K562 (cell line): ENCODE results near the gene CCDC28B. TPM values are rescaled to one million over a fixed set of nuclear protein-coding genes. Genes with fewer than 3 reads are reported as not detected.

Source experiments
- ARHGAP35 ChIP-seq: fragments of 450-650 bp; IDR thresholded peaks from 2 replicates; pipeline ENCODE4 v1.6.1; 2018; ENCODE audit not compliant: partially characterized antibody
- BDP1 ChIP-seq: IDR thresholded peaks from 3 replicates; pipeline ENCODE4 v1.6.1; 2011; ENCODE audit not compliant: insufficient read length, insufficient read depth
- CAMTA2 ChIP-seq: fragments of 250-450 bp; sonication (Bioruptor Pico); conservative IDR thresholded peaks from 2 replicates; pipeline ENCODE4 v1.5.1; 2022
- CC2D1A ChIP-seq: fragments of 450-650 bp; IDR thresholded peaks from 2 replicates; pipeline ENCODE4 v1.6.1; 2017; ENCODE audit warnings: mild to moderate bottlenecking
- CHD1 ChIP-seq: fragments of 200-600 bp; sonication (generic); IDR thresholded peaks from one replicate; pipeline ENCODE4 v1.6.1; 2012; ENCODE audit warnings: mild to moderate bottlenecking, moderate library complexity, low read length, inconsistent platforms
- CHD4 ChIP-seq: fragments of 200-600 bp; sonication (generic); IDR thresholded peaks from 3 replicates; pipeline ENCODE4 v1.6.1; 2012; ENCODE audit warnings: low read depth, mild to moderate bottlenecking, mixed read lengths, low read length, inconsistent platforms; ENCODE audit not compliant: insufficient read depth, insufficient replicate concordance, poor library complexity, severe bottlenecking
- KLF16 ChIP-seq: IDR thresholded peaks from 2 replicates; pipeline ENCODE4 v1.6.1; 2016; ENCODE audit warnings: antibody characterized with exemption
- PHF21A ChIP-seq: fragments of 450-650 bp; IDR thresholded peaks from 2 replicates; pipeline ENCODE4 v1.6.1; 2017; ENCODE audit warnings: low read depth, borderline replicate concordance
- POLR2G ChIP-seq: fragments of 200-400 bp; formaldehyde crosslinking; IDR thresholded peaks from 2 replicates; pipeline ENCODE4 v1.6.1; 2017; ENCODE audit warnings: low read depth, mild to moderate bottlenecking, antibody characterized with exemption, low read length, moderate library complexity
- SMAD2 ChIP-seq: fragments of 150-350 bp; IDR thresholded peaks from 2 replicates; pipeline ENCODE4 v1.6.1; 2014; ENCODE audit warnings: low read depth, mild to moderate bottlenecking, low read length
- polyA plus RNA-seq, 8 experiments: library from polyadenylated mRNA; depleted of rRNA in 4 of 8; stranded (reverse) in 5 of 8; unstranded in 3 of 8; fragments of >200 nt; fragmentation: Nextera tagmentation in 2 of 8; fragmentation: Illumina TruSeq in 1 of 8; extraction: Ambion mirVana in 2 of 8; extraction: Trizol in 1 of 8; gene quantifications; 2 replicates each; pipeline versions ENCODE4 v1.2.1 to v1.2.3, GENCODE V29; 2011 to 2014; ENCODE audit warnings: inconsistent platforms in 1 of 8, missing spikeins in 1 of 8
- total RNA-seq, 7 experiments: library from RNA; depleted of rRNA in 6 of 7; stranded (reverse); fragments of >200 nt in 6 of 7; fragmentation: Illumina TruSeq in 2 of 7; extraction: Trizol in 2 of 7; gene quantifications; 2 replicates each; pipeline versions ENCODE4 v1.2.1 to v1.2.3, GENCODE V29; 2011 to 2021; ENCODE audit warnings: low replicate concordance in 1 of 7
- TF ChIP-seq, protein P1 (sequence below): fragments of 450-650 bp; IDR thresholded peaks from 2 replicates; pipeline ENCODE4 v1.7.1; 2018; ENCODE audit warnings: mild to moderate bottlenecking, low read depth; ENCODE audit not compliant: partially characterized antibody
- TF ChIP-seq, protein P2 (sequence below): sonication (generic); formaldehyde crosslinking; IDR thresholded peaks from 2 replicates; pipeline ENCODE4 v1.8.1; 2023; ENCODE audit warnings: mild to moderate bottlenecking, missing genetic modification reagents
- TF ChIP-seq, protein P3 (sequence below): fragments of 450-650 bp; IDR thresholded peaks from 2 replicates; pipeline ENCODE4 v1.6.1; 2016; ENCODE audit warnings: borderline replicate concordance
- TF ChIP-seq, protein P4 (sequence below): fragments of 450-650 bp; IDR thresholded peaks from 2 replicates; pipeline ENCODE4 v1.6.1; 2017; ENCODE audit warnings: antibody characterized with exemption, mild to moderate bottlenecking
- TF ChIP-seq, protein P5 (sequence below): fragments of 450-650 bp; formaldehyde crosslinking; conservative IDR thresholded peaks from 2 replicates; pipeline ENCODE4 v1.4.0; 2022; ENCODE audit warnings: mild to moderate bottlenecking, missing genetic modification characterization

CCDC28B gene
- total and polyA plus RNA-seq, 9 of the 15 experiments (the other 6 are each of a cell fraction or from before 2014, with no cell fraction given), result 5.7 to 54.5 (median 31.7) TPM

DNA sequence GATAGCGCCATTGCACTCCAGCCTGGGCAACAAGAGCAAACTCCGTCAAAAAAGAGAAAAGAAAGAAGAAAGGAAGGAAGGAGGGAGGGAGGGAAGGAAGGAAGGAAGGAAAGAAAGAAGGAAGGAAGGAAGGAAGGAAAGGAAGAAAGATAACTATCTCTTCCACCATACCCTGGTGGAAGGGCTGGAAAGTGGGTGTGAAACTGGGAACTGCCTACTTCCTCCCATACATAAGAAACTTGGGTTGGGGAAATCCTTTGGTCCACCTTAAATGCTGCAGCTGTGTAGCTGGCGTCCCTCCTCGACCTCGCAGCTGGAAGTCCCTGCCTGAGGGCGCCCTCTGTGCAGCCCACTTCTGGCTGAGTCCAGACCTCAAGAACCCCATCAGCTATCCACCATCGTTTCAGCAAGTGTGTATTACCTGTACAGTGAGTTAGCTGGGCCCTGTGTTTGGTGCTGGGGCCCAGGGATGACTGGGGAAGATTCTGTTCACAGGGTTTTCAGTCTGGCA, 42.0 kb downstream of the CCDC28B start (continued):
- TF ChIP-seq CHD4 (no peak), CHD1 (no peak), SMAD2 (no peak), ARHGAP35 (no peak), CAMTA2 (CRISPR knock-in tag) (no peak), CC2D1A (no peak), POLR2G (no peak), KLF16 (no peak), BDP1 (no peak), PHF21A (no peak)
- TF ChIP-seq, protein P1, sequence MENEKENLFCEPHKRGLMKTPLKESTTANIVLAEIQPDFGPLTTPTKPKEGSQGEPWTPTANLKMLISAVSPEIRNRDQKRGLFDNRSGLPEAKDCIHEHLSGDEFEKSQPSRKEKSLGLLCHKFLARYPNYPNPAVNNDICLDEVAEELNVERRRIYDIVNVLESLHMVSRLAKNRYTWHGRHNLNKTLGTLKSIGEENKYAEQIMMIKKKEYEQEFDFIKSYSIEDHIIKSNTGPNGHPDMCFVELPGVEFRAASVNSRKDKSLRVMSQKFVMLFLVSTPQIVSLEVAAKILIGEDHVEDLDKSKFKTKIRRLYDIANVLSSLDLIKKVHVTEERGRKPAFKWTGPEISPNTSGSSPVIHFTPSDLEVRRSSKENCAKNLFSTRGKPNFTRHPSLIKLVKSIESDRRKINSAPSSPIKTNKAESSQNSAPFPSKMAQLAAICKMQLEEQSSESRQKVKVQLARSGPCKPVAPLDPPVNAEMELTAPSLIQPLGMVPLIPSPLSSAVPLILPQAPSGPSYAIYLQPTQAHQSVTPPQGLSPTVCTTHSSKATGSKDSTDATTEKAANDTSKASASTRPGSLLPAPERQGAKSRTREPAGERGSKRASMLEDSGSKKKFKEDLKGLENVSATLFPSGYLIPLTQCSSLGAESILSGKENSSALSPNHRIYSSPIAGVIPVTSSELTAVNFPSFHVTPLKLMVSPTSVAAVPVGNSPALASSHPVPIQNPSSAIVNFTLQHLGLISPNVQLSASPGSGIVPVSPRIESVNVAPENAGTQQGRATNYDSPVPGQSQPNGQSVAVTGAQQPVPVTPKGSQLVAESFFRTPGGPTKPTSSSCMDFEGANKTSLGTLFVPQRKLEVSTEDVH, result no peak
- TF ChIP-seq, protein P2, sequence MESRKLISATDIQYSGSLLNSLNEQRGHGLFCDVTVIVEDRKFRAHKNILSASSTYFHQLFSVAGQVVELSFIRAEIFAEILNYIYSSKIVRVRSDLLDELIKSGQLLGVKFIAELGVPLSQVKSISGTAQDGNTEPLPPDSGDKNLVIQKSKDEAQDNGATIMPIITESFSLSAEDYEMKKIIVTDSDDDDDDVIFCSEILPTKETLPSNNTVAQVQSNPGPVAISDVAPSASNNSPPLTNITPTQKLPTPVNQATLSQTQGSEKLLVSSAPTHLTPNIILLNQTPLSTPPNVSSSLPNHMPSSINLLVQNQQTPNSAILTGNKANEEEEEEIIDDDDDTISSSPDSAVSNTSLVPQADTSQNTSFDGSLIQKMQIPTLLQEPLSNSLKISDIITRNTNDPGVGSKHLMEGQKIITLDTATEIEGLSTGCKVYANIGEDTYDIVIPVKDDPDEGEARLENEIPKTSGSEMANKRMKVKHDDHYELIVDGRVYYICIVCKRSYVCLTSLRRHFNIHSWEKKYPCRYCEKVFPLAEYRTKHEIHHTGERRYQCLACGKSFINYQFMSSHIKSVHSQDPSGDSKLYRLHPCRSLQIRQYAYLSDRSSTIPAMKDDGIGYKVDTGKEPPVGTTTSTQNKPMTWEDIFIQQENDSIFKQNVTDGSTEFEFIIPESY (CRISPR knock-in tag), result peak; percentile 52; the same call in 1 of the 2 replicates
- TF ChIP-seq, protein P3, sequence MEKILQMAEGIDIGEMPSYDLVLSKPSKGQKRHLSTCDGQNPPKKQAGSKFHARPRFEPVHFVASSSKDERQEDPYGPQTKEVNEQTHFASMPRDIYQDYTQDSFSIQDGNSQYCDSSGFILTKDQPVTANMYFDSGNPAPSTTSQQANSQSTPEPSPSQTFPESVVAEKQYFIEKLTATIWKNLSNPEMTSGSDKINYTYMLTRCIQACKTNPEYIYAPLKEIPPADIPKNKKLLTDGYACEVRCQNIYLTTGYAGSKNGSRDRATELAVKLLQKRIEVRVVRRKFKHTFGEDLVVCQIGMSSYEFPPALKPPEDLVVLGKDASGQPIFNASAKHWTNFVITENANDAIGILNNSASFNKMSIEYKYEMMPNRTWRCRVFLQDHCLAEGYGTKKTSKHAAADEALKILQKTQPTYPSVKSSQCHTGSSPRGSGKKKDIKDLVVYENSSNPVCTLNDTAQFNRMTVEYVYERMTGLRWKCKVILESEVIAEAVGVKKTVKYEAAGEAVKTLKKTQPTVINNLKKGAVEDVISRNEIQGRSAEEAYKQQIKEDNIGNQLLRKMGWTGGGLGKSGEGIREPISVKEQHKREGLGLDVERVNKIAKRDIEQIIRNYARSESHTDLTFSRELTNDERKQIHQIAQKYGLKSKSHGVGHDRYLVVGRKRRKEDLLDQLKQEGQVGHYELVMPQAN, result 0 out of 2 replicates have a peak, but pooled peaks have one; percentile 37
- TF ChIP-seq, protein P4, sequence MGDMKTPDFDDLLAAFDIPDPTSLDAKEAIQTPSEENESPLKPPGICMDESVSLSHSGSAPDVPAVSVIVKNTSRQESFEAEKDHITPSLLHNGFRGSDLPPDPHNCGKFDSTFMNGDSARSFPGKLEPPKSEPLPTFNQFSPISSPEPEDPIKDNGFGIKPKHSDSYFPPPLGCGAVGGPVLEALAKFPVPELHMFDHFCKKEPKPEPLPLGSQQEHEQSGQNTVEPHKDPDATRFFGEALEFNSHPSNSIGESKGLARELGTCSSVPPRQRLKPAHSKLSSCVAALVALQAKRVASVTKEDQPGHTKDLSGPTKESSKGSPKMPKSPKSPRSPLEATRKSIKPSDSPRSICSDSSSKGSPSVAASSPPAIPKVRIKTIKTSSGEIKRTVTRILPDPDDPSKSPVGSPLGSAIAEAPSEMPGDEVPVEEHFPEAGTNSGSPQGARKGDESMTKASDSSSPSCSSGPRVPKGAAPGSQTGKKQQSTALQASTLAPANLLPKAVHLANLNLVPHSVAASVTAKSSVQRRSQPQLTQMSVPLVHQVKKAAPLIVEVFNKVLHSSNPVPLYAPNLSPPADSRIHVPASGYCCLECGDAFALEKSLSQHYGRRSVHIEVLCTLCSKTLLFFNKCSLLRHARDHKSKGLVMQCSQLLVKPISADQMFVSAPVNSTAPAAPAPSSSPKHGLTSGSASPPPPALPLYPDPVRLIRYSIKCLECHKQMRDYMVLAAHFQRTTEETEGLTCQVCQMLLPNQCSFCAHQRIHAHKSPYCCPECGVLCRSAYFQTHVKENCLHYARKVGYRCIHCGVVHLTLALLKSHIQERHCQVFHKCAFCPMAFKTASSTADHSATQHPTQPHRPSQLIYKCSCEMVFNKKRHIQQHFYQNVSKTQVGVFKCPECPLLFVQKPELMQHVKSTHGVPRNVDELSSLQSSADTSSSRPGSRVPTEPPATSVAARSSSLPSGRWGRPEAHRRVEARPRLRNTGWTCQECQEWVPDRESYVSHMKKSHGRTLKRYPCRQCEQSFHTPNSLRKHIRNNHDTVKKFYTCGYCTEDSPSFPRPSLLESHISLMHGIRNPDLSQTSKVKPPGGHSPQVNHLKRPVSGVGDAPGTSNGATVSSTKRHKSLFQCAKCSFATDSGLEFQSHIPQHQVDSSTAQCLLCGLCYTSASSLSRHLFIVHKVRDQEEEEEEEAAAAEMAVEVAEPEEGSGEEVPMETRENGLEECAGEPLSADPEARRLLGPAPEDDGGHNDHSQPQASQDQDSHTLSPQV, result no peak
- TF ChIP-seq, protein P5, sequence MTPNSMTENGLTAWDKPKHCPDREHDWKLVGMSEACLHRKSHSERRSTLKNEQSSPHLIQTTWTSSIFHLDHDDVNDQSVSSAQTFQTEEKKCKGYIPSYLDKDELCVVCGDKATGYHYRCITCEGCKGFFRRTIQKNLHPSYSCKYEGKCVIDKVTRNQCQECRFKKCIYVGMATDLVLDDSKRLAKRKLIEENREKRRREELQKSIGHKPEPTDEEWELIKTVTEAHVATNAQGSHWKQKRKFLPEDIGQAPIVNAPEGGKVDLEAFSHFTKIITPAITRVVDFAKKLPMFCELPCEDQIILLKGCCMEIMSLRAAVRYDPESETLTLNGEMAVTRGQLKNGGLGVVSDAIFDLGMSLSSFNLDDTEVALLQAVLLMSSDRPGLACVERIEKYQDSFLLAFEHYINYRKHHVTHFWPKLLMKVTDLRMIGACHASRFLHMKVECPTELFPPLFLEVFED (CRISPR knock-in tag), result 0 out of 2 replicates have a peak, but pooled peaks have one; percentile 73
